ENCODE results near the gene TMEM229A.
"Not testable (repeated sequence)": the region's sequence is repeated elsewhere in the genome, so short reads cannot be mapped to it uniquely, and the experiment has no call there.

GRCh38 chr7:124037902-124038301, 5.0 kb upstream of the TMEM229A start:
- TF ChIP-seq ZNF274 (IDR thresholded peaks at IDR 0.05; ENCODE audit: low read depth, low read length); YY1 (IDR thresholded peaks at IDR 0.05; ENCODE audit: insufficient read depth, insufficient read length); SUZ12 (IDR thresholded peaks at IDR 0.05; ENCODE audit: extremely low read depth, insufficient read depth, insufficient read length): not testable (repeated sequence)
